Transverse colon (tissue), 4 donors: ENCODE results near the gene ARAF.

Experiments
- EP300 ChIP-seq: sonication (generic); formaldehyde crosslinking; IDR thresholded peaks from one replicate; pipeline ENCODE4 v1.6.1; 2017; ENCODE audit warnings: antibody characterized with exemption, low read depth
- POLR2A ChIP-seq: fragments of 450-650 bp; IDR thresholded peaks from one replicate; pipeline ENCODE4 v1.6.1; 2016; ENCODE audit warnings: antibody characterized with exemption, mild to moderate bottlenecking, moderate library complexity
- POLR2AphosphoS5 ChIP-seq, 3 donors: sonication (generic); formaldehyde crosslinking; IDR thresholded peaks; one replicate each; pipeline ENCODE4 v1.6.1; 2016; ENCODE audit warnings: antibody characterized with exemption in 3 of 3
- TF ChIP-seq, protein P1 (sequence below), 5 experiments: fragments of 200-600 bp in 3 of 5; fragments of 450-650 bp in 2 of 5; sonication (generic) in 3 of 5; IDR thresholded peaks; 1 replicate in 2 of 5; 2 replicates in 3 of 5; pipeline ENCODE4 v1.5.1; 2016 to 2017; ENCODE audit warnings: antibody characterized with exemption in 5 of 5, inconsistent platforms in 3 of 5, mild to moderate bottlenecking in 2 of 5, moderate library complexity in 1 of 5

DNA sequence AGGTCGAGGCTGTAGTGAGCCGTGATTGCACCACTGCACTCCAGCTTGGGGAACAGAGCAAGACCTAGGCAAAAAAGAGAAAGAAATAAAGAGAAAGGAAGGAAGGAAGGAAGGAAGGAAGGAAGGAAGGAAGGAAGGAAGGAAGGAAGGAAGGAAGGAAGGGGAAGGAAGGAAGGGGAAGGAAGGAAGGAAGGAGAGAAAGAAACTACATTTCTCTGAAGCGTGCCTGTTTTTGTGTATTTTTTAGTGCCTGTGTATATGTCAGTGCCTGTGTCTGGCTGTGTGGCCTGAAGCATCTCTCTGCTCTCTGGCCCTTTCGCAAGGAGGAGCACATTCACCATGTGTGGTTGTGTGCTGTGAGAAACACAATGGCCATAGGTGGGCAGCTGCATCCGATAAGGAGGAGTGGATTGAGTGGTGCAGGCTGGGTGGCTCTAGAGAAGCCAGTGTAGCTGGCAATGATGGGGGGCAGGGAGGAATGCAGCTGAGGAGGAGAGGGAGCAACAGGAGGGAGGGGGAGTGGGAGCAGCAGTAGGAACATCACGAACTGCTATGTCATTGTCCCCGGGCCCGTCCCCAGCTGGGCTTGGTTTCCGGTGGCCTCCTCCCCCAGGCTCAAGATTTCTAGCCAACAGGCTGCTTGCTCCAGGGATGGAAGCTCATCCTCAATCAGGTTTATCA lies 47.3 kb downstream of the ARAF start:
- TF ChIP-seq, protein P1, sequence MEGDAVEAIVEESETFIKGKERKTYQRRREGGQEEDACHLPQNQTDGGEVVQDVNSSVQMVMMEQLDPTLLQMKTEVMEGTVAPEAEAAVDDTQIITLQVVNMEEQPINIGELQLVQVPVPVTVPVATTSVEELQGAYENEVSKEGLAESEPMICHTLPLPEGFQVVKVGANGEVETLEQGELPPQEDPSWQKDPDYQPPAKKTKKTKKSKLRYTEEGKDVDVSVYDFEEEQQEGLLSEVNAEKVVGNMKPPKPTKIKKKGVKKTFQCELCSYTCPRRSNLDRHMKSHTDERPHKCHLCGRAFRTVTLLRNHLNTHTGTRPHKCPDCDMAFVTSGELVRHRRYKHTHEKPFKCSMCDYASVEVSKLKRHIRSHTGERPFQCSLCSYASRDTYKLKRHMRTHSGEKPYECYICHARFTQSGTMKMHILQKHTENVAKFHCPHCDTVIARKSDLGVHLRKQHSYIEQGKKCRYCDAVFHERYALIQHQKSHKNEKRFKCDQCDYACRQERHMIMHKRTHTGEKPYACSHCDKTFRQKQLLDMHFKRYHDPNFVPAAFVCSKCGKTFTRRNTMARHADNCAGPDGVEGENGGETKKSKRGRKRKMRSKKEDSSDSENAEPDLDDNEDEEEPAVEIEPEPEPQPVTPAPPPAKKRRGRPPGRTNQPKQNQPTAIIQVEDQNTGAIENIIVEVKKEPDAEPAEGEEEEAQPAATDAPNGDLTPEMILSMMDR (IDR thresholded peaks at IDR 0.05) = no peak
- TF ChIP-seq POLR2A (no peak), POLR2AphosphoS5 (IDR thresholded peaks at IDR 0.05) (no peak), EP300 (no peak)
